RCC 7860 (cell line): ENCODE results near the gene EMC8.
"Not testable (repeated sequence)": the region's sequence is repeated elsewhere in the genome, so short reads cannot be mapped to it uniquely, and the experiment has no call there.

ENCODE experiments used
- DNase-seq: peaks from one replicate; pipeline ENCODE4 v3.0.0-alpha.2; 2015; ENCODE audit warnings: low spot score
- FAIRE-seq: peaks from 2 replicates; lab custom pipeline; 2012; peaks lifted over from hg19 to GRCh38; lab: Jason Lieb, UNC

Gene EMC8

DNA sequence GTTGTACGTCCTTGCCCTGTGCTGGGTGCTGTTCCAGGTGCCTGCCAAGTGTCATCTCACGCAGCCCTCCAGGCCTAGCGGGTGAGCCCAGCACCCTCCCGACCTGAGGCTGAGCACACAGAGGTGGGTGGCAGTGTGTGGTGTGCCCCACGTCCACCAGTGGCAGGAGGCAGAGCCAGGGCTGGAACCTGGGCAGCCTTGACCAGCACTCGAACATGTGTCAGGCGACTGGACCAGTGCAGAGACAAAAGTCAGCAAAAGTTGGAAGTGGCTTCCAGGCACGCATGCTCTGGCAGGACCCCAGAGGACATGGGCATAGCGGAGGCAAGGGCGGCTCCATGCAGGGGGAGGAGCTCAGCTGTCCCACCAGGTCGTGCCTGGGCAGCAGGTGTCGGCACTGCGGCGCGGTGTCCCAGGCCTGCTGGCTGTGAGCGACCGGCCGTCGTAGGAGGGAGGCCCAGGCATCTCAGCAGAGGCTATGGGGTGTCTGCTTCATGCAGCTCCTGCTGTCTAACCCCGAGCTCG, 35.9 kb upstream of the EMC8 start:
- FAIRE-seq (no peak), DNase-seq (no peak)

DNA sequence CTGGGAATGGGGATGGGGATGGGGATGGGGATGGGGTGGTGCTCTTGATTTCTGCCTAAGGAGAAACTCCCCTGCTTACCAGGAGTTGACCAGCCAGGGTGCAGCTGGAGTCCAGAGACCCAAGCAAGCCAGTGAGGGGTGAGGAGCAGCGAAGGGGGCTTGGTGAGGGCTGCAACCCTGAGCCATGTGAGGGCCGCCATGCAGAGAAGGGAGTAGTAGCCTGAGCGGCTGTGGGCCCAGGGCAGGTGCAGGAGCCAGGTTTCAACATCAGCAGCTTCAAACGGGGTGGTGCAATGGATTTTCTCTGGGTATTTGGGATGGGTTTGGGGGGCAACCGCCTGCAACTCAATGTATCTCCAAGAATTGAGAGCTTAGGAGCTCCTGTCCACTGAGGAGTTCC, 35.4 kb upstream of the EMC8 start:
- FAIRE-seq (no peak), DNase-seq (no peak)

DNA sequence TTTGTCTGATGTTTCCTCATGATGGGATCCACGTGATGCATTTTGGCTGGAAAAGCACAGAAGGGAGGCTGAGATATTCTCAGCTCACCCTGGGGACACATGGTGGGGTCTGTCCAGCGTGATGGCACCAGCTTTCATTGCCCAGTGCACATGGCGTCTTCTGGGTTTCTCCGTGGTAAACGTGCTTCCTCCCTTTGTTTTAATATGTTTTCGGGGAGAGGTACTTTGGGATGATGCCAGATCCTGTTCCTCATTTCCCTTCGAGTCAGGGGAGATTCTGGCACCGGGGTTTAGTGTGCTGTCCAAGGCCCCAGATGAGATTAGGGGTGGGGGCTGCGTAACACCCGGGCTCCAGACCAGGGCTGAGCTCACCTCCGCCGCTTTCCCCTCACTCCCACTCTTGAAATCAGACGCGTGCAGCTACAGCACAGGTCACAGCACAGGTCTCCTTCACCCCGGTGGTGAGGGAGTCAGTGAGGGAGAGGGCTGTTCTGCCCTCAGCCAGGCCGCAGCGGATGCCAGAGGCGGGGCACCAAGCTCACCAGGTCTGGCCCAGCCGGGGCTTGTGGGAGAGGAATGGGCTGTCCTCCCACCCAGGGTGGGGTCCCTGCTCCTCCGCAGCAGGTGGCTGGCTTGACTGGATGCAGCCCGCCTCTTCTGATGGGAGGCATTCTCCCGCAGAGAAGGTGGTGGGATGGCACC, 34.0 kb upstream of the EMC8 start:
- FAIRE-seq: no peak

DNA sequence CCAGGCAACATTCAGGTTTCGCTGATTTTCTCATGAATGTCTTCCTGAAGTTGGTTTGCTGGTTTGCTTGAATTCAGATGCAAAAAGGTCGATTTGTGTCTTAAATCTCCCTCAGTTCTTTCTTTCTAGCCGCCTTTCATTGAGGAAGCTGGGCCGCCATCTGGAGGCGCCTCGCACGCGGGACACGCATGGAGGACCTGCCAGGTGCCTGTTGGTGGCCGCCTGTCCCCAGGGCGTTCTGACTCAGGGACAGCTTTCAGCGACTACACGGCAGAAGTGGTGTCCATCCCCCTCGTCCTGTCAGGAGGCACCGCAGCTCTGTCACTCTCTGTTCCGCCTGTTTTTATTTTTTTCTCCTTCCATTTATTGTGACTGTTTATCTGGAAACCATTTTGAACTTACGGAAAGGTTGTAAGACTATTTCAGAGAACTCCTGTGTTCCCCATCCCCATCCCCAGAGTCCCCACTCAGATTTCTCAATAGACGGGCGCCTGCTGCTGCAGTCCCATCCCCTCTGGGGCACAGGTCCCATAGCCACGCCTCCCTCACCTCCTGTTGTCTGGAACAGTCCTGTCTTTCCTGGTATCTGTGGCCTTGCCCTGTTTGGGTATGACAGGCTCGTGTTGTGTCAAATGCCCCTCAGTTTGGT, 33.4 kb upstream of the EMC8 start:
- FAIRE-seq (no peak), DNase-seq (no peak)

More for the DNA sequence above, 34.0 kb upstream of the EMC8 start:
- no peak for DNase-seq

DNA sequence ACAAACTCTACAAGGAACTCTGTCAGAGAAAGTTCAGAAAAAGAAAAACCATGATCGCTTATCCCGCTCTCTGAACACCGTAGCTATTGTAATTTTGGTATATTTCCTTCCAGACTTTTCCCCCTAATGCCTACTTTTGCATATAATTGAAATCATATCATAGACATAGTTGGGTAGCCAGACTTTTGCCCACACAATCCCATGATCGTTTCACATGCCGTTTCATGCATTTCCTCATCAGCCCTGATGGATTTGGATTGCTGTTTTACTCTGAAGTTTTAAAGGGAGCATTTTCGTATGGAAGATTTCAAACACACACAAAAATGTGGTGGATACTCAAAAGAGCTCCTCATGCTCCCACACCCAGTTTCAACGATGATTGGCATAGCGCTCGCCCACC, 31.5 kb upstream of the EMC8 start:
- DNase-seq (no peak), FAIRE-seq (no peak)

DNA sequence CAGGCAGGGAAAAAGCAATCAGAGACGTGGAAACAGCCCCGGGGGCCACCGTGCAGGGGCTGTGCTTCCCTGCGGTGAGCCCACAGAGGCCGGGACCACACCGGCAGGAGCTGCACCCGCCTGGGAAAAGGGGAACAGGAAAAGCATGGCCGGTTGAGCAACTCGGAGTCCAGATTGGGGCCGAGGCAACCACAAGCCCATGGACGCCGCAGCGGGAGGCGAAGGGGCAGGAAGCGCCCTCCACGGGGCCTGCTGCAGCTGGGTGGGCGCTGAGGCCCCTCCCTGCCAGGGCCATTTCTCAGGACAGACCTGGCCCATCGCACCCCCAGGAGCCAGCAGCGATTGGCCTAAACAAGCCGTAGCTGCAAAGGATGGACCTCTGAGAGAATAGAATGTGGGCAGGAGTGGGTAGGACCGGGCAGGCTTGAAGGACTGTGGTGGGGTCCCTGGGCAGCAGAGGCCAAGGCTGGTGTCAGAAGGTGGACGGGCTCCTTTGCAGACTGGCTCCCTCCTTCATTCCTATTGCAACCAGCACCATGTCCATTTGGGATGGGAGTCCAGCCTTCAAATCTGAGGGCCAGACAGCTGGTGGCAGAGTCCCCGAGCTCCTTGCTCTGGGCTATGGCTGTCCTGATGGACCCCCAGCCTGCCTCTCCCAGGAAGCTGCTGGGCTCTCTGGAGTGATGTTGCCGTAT, 30.6 kb upstream of the EMC8 start:
- DNase-seq (no peak), FAIRE-seq (no peak)

DNA sequence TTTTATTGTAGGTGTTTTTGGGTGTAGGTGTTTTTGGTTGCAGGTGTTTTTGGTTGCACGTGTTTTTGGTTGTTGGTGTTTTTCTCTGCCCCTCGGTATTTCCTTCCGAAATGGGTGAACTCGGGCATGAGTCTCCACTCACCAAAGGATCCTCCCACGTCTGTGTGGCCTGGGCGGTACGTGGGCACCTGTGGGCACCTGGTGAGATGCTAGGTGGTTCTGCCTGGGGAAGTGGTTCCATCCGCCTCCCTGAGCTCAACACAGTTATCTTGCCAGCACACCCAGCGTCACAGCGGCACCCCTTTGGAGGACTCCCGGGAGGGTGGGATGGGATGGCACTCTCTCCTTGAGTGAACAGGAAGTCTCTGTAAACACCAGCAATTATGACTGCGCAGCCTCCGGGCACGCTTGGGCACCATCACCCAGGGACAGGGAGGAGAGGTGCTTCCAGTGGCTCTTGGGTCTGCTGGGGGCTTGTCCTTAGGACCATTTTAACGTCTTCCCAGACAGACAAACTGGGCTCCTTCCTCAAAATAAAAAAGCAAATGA, 29.9 kb upstream of the EMC8 start:
- DNase-seq (no peak), FAIRE-seq (no peak)

DNA sequence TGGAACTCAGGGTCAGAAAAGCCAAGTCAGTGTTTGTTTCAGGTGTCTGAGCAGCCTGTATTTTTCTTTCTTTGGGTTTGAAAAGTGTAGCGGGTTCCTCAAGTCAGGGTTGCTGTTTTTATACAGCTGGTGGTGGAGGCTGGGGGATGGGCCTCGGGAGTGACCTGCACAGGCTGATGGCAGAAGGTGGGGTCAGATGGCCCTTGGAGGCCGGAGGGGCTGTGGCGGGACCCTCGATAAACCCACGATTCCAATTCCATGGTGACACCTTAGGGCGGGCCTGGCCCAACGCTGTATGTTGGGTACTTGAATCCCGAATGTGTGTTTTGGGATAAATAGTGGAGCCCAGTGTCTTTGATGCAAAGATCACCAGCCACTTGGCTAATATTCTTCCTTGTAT, 28.8 kb upstream of the EMC8 start:
- FAIRE-seq: no peak
- no peak for DNase-seq

DNA sequence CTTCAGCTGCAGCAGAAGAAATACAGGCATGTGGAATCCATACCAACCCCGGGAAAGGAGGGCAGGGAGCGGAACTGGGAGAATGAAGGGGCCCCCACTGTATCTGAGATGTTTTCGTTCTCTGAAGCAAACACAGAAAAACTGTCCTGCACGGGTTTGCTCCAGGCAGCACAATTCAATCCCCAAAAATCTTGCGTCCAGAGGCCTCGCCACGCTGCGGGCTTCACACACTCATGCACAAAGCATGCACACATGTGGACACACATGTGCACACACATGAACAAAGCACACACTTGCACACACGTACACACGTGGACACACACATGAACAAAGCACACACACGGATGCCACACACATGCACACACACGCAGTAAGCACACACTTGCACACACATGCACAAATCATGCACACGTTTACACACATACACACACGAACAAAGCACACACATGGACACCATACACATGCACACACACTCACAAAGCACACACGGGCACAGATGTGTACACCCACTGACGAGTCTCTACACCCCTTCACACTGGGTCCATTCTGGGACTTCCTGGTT, 27.4 kb upstream of the EMC8 start:
- FAIRE-seq (no peak), DNase-seq (no peak)

DNA sequence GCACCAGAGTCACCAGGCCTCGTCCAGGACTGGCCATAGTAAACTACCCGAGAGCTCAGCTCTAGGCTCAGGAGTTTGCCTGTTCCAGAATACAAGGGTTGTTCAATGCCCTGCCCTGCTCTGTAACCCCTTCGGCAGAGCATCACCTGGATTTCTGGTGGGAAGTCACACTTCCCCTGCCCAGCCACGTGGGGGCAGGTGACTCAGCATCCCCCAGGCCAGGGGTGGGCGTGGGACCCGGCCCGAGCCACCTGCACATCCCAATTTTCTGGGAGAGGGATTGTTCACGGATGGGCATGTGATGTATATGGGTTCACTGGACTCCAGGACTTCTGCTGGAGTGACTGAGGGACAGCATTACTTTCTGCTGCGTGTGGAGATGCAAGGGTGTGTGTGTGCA, 26.0 kb upstream of the EMC8 start:
- FAIRE-seq (no peak), DNase-seq (no peak)

DNA sequence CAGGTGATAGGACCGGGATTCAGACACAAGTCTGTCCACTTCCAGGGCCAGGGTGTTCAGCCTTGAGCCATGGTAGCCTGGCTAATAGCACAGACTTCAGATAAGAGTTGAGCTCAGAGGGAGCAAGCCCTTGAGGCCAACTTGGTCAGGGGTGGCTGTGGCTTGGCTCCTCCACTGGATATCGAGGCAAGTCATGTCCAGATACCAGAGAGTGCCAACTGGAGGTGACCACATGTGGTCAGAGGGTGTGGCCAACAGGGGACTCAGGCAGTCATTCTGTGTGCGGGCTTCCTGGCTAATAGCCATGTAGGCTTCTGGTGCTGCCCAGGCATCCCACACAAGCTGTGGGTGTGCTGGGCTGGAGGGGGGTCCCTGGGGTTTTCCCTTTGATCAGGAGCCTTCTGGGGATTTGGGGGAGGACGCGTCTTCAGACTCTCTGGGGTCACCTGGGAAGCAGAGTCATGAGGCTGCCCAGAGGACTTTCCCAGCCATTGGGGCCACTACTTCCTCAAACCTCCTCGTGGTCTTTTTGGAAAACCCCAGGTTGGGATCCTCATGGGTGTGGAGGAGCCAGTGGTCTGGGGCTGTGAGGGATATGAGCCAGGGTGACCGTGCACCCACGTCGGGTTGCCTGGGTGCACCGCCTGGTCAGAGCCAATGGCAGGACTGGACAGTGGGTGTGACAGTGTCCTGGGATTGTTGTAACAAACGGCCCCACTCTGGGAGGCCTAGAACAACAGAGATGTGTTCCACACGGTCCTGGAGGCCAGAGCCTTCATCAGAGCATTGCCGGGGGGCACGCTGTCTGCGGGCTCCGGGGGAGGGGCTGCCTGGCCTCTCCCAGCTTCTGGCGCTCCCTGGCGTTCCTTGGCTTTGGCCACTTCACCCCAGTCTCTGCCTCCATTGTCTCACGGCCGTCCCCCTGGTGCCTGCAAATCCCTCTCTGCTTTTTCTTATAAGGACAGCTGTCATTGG, 25.1 kb upstream of the EMC8 start:
- FAIRE-seq: no peak
- DNase-seq: no peak

DNA sequence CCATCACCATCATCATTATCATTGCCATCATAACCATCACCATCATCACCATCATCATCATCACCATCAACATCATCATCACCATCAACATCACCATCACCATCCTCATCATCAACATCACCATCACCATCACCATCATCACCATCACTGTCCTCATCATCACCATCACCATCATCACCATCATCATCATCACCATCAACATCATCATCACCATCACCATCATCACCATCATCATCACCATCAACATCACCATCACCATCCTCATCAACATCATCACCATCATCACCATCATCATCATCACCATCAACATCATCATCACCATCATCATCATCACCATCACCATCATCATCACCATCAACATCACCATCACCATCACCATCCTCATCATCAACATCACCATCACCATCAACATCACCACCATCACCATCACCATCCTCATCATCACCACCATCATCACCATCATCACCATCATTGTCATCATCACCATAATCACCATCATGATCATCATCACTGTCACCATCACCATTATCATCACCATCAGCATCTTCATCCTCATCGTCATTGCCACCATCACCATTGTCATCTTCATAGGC, 24.1 kb upstream of the EMC8 start:
- DNase-seq (no peak), FAIRE-seq (no peak)

DNA sequence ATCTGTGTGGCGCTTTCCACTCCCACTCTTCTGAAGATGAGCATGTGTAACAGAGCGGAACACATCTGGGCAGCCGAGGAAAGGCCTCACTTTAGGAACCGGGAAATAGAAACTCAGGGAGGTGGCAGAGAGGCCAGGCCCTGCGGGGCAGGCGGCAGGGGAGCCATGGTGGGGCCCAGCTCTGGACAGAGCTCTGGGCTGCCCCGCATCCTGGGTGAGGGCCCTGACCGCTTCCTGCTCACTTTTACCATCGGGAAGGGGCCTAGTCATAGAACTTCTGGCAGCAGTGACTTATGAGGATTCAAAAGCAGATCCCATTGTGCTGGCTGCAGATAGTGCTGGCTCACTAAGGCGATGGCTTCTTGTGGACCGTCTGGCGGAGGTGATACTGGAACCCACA, 22.8 kb upstream of the EMC8 start:
- no peak for FAIRE-seq
- no peak for DNase-seq

DNA sequence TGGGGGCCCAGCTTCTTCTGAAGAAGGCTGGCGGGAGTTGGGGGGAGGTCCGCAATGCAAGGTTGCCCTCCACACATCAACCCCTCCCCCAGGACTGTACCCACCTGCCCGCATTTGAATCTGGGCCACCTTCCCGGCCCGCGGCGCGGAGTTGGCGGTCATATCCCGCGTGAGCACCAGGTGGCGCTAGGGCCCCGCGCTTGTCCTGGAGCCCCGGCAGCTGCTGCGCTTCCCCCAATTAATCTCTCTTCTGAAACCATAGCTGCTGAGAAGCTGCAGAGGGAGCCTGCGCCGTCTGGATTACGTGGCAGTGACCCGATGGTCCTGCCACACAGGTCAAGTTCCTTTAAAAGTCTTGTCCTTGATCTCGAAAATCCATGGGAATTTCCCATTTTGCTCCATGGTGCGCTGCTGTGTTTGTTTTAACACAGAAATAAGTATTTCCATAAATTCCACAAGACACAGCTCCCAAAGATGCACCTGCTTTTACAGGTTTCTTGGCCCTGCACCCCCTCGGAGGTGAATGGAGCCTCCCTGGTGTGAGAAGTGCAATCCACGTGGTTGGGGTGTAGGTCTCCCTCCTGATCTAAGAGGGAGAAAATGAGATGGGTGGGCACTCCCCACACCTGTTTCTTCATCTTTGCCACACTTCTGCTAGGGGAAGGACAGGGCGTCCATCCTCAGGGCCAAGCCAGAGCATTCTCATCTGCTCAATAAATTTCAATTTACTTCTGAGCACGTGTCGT, 22.2 kb upstream of the EMC8 start:
- FAIRE-seq: no peak
- peak; percentile 65 for DNase-seq

DNA sequence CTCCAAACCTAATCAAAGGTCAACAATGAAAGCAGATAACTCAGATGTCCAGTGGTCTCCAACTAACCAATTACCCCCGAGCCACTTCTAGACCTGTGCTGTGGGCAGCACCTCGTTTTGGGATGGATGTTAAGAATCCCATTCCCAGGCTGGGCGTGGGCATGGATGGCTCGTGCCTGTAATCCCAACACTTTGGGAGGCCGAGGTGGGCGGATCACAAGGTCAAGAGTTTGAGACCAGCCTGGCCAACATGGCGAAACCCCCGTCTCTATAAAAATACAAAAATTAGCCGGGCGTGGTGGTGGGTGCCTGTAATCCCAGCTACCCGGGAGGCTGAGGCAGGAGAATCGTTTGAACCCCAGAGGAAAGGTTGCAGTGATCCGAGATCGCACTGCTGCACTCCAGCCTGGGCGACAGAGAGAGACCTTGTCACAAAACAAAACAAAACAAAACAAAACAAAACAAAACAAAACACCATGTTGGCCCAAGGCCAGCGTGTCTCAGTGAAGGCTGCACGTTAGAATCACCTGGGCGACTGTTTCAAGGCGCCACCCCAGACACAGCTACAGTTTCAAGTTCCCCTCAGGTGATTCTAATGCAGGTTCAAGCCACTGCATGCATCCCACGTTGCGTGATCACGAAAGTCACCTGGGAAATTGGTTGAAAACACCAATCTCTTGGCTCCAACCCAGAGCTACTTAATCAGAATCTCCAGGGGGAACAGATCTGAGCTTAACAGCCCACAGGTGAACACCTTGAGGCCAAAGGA, 21.4 kb upstream of the EMC8 start:
- DNase-seq (no peak), FAIRE-seq (no peak)

DNA sequence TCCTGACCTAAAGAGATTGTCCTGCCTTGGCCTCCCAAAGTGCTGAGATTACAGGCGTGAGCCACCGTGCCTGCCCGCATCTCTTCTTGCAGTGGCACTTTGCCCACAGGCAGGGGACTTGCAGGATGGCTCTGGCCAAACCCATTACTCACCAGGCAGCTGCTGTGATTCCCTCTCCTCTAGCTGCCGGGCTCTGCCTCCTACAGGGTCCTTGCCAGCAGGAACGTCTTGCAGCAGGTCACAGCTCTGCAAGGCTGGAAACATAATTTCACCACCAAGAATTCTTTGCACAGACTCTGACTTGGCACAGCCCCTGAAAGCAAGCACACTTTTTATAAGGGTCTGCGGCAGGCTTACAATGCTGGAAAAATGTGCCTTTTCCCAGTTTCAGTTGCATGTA, 20.4 kb upstream of the EMC8 start:
- no peak for DNase-seq
- FAIRE-seq: no peak

DNA sequence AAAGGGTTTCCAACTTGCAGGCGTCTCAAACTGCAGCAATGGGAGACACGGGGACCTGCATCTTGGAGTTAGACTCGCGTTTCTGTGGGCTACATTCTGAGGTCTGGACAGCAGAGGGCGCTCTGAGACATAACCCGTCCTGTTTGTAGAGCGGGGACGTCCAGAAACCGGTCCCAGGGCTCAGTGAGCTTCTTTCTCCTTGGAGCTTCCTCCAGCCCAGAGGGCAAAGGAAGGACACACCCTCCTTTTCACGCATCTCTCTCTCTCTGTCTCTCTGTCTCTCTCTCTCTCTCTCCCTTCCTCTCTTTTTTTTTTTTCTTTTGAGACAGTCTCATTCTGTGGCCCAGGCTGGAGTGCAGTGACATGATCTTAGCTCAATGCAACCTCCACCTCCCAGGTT, 19.9 kb upstream of the EMC8 start:
- no peak for FAIRE-seq

DNA sequence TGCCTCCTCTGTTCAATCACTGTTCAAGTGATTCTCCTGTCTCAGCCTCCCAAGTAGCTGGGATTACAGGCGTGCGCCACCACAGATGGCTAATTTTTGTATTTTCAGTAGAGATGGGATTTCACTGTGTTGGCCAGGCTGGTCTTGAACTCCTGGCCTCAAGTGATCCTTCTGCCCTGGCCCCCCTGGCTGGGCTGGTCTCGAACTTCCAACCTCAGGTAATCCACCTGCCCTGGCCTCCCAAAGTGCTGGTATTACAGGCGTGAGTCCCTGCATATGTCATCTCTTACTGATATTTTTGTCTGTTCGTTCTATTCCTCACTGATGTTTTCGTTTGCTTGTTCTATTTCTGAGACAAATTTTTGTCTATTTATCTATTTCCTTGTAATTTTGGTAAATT, 17.9 kb upstream of the EMC8 start:
- FAIRE-seq, DNase-seq: not testable (repeated sequence)

More for the DNA sequence above, 19.9 kb upstream of the EMC8 start:
- DNase-seq: peak; percentile 45
